ENCODE measurements around the gene DSCAM.

DSCAM gene

DNA sequence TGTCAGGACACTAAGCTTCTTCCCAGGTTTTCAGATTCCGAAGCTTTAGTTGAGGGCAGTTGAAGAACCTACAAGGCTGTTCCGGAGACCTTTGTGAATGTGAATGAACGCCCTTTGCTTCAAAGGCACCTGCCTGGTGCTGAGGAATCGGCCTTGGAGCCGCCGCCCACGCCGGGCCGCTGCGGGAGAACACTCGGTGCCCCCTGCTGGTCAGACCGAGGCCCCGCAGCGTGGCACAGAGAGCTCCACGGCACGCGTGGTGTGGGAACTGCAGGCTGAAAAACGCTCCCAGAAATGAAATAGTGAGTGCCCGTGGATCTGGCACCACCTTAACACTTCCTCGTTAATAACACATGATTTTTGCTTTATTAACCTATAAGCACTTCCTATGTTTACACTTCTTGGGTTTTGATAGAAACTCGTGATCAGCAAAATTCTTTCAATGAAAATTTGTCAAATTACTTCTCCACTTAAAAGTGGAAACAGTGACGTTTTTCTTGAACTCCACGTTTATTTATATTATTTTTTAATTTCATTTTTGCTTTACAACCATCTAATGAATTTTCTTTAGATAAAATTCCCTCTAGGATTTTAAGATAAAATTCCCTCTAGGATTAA, 460.6 kb downstream of the DSCAM start:
- no peaks in the 10 kb centered on the region for H3K9me3 ChIP-seq (ENCODE audit: control insufficient read depth in 1 of 2, low read length in 2 of 2)
- no peaks in the 10 kb centered on the region for H3K36me3 ChIP-seq (ENCODE audit: control insufficient read depth in 1 of 2, insufficient read depth in 2 of 2, low read length in 2 of 2)
- H3K9ac ChIP-seq (ENCODE audit: low read depth in 1 of 2, low read length in 2 of 2): no peak overlapping the region
- H3K27ac ChIP-seq (ENCODE audit: low read depth, low read length): no peak overlapping the region
- H3K4me3 ChIP-seq (ENCODE audit: low read depth in 1 of 2, low read length in 2 of 2): no peak overlapping the region
- H3K4me1 ChIP-seq (ENCODE audit: control insufficient read depth in 1 of 2, insufficient read depth in 2 of 2, low read length in 2 of 2): no peaks in the 10 kb centered on the region
- no peaks in the 10 kb centered on the region for H3K27me3 ChIP-seq (ENCODE audit: control insufficient read depth in 1 of 2, insufficient read depth in 2 of 2, low read length in 2 of 2)

GRCh38 chr21:40385883-40386282, 461.1 kb downstream of the DSCAM start:
- no peak overlapping the region for H3K9ac ChIP-seq (ENCODE audit: low read depth in 1 of 2, low read length in 2 of 2)
- H3K4me3 ChIP-seq (ENCODE audit: low read depth in 1 of 2, low read length in 2 of 2): no peak overlapping the region
- no peaks in the 10 kb centered on the region for H3K4me1 ChIP-seq (ENCODE audit: control insufficient read depth in 1 of 2, insufficient read depth in 2 of 2, low read length in 2 of 2)
- no peaks in the 10 kb centered on the region for H3K27me3 ChIP-seq (ENCODE audit: control insufficient read depth in 1 of 2, insufficient read depth in 2 of 2, low read length in 2 of 2)
- no peak overlapping the region for H3K27ac ChIP-seq (ENCODE audit: low read depth, low read length)
- no peaks in the 10 kb centered on the region for H3K36me3 ChIP-seq (ENCODE audit: control insufficient read depth in 1 of 2, insufficient read depth in 2 of 2, low read length in 2 of 2)
- H3K9me3 ChIP-seq (ENCODE audit: control insufficient read depth in 1 of 2, low read length in 2 of 2): no peaks in the 10 kb centered on the region

GRCh38 chr21:40383951-40384350, 463.0 kb downstream of the DSCAM start:
- Histone ChIP-seq H3K4me1 (ENCODE audit: control insufficient read depth in 1 of 2, insufficient read depth in 2 of 2, low read length in 2 of 2) (no peaks in the 10 kb centered on the region), H3K36me3 (ENCODE audit: control insufficient read depth in 1 of 2, insufficient read depth in 2 of 2, low read length in 2 of 2) (no peaks in the 10 kb centered on the region), H3K27me3 (ENCODE audit: control insufficient read depth in 1 of 2, insufficient read depth in 2 of 2, low read length in 2 of 2) (no peaks in the 10 kb centered on the region)

GRCh38 chr21:40381111-40381510, 465.8 kb downstream of the DSCAM start:
- H3K27me3 ChIP-seq (ENCODE audit: control insufficient read depth in 1 of 2, insufficient read depth in 2 of 2, low read length in 2 of 2): no peaks in the 10 kb centered on the region
- H3K4me3 ChIP-seq (ENCODE audit: low read depth in 1 of 2, low read length in 2 of 2): no peak overlapping the region
- no peak overlapping the region for H3K9ac ChIP-seq (ENCODE audit: low read depth in 1 of 2, low read length in 2 of 2)
- no peak overlapping the region for H3K27ac ChIP-seq (ENCODE audit: low read depth, low read length)
- no peaks in the 10 kb centered on the region for H3K9me3 ChIP-seq (ENCODE audit: control insufficient read depth in 1 of 2, low read length in 2 of 2)
- no peaks in the 10 kb centered on the region for H3K36me3 ChIP-seq (ENCODE audit: control insufficient read depth in 1 of 2, insufficient read depth in 2 of 2, low read length in 2 of 2)
- H3K4me1 ChIP-seq (ENCODE audit: control insufficient read depth in 1 of 2, insufficient read depth in 2 of 2, low read length in 2 of 2): no peaks in the 10 kb centered on the region

More at GRCh38 chr21:40383951-40384350, 463.0 kb downstream of the DSCAM start:
- H3K27ac ChIP-seq (ENCODE audit: low read depth, low read length): no peak overlapping the region
- H3K4me3 ChIP-seq (ENCODE audit: low read depth in 1 of 2, low read length in 2 of 2): no peak overlapping the region
- no peaks in the 10 kb centered on the region for H3K9me3 ChIP-seq (ENCODE audit: control insufficient read depth in 1 of 2, low read length in 2 of 2)
- H3K9ac ChIP-seq (ENCODE audit: low read depth in 1 of 2, low read length in 2 of 2): no peak overlapping the region

DNA sequence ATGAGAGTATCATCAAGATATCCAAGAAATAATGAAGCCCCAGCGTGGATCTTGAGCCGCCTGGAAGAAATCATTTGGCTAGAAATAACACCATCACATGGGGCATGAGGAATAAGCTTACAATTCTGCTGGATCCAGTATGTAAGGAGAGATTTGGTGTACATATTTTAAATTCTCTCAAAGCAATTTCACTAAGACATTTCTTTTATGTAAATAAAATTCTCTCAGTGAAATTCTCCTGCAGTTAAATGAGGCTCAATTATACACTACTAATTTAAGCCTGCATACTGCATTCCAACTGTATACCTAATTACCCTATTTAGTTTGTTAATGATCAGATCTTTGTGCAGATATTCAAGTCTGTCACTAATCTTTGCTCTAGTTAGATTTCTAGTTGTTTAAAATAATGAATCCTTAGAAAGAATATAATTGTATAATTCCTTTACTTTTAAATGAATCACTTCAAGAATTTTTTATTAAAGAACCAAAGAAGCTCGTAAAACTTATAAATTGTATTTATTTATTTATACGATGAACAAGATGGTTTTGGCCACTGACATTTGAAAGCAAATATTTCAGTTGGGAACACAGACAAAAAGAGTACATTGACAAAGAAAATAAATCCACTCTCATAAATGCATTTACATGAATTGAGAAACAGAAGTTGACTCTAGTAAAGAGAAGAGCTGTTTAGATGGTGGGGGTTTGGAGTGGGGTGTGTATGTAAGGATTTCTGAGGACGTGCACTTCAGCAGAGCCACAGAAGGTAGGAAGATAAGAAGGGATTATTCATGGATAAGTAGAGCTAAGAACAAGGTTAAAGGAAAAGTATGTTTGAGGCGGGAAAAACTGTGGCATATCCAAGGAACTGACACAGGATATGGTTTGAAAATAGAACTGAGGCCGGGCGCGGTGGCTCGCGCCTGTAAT, 466.8 kb downstream of the DSCAM start:
- Histone ChIP-seq H3K27me3 (ENCODE audit: control insufficient read depth in 1 of 2, insufficient read depth in 2 of 2, low read length in 2 of 2) (no peaks in the 10 kb centered on the region), H3K4me3 (ENCODE audit: low read depth in 1 of 2, low read length in 2 of 2) (no peak overlapping the region), H3K36me3 (ENCODE audit: control insufficient read depth in 1 of 2, insufficient read depth in 2 of 2, low read length in 2 of 2) (no peaks in the 10 kb centered on the region), H3K27ac (ENCODE audit: low read depth, low read length) (no peak overlapping the region), H3K4me1 (ENCODE audit: control insufficient read depth in 1 of 2, insufficient read depth in 2 of 2, low read length in 2 of 2) (no peaks in the 10 kb centered on the region), H3K9ac (ENCODE audit: low read depth in 1 of 2, low read length in 2 of 2) (no peak overlapping the region), H3K9me3 (ENCODE audit: control insufficient read depth in 1 of 2, low read length in 2 of 2) (no peaks in the 10 kb centered on the region)

DNA sequence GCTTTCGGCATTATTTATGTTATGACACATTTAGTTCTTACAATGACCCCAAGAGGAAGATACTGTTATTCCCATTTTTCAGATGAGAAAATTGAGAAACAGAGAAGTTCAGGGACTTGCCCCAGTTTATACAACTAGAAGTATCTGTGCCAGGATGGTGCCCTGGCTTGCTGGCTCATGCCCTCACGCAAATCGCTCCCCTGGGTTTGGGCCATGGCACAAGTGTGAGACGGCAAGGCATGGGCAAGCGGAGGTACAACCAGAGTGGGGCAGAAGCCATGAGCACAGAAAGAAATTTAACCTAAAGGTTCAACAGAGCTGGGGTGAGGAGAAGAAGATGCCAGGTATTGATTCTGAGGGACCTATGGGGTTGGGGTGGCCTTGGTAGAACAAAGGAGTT, 469.8 kb downstream of the DSCAM start:
- H3K27me3 ChIP-seq (ENCODE audit: control insufficient read depth in 1 of 2, insufficient read depth in 2 of 2, low read length in 2 of 2): no peaks in the 10 kb centered on the region

GRCh38 chr21:40373761-40374160, 473.2 kb downstream of the DSCAM start:
- H3K27me3 ChIP-seq (ENCODE audit: control insufficient read depth in 1 of 2, insufficient read depth in 2 of 2, low read length in 2 of 2): no peaks in the 10 kb centered on the region
- no peak overlapping the region for H3K27ac ChIP-seq (ENCODE audit: low read depth, low read length)
- H3K9me3 ChIP-seq (ENCODE audit: control insufficient read depth in 1 of 2, low read length in 2 of 2): no peaks in the 10 kb centered on the region

More for the DNA sequence above, 469.8 kb downstream of the DSCAM start:
- Histone ChIP-seq H3K4me1 (ENCODE audit: control insufficient read depth in 1 of 2, insufficient read depth in 2 of 2, low read length in 2 of 2) (no peaks in the 10 kb centered on the region), H3K4me3 (ENCODE audit: low read depth in 1 of 2, low read length in 2 of 2) (no peak overlapping the region), H3K27ac (ENCODE audit: low read depth, low read length) (no peak overlapping the region), H3K9me3 (ENCODE audit: control insufficient read depth in 1 of 2, low read length in 2 of 2) (no peaks in the 10 kb centered on the region), H3K36me3 (ENCODE audit: control insufficient read depth in 1 of 2, insufficient read depth in 2 of 2, low read length in 2 of 2) (no peaks in the 10 kb centered on the region), H3K9ac (ENCODE audit: low read depth in 1 of 2, low read length in 2 of 2) (no peak overlapping the region)

GRCh38 chr21:40372506-40372905, 474.5 kb downstream of the DSCAM start:
- no peak overlapping the region for H3K9ac ChIP-seq (ENCODE audit: low read depth in 1 of 2, low read length in 2 of 2)
- no peak overlapping the region for H3K27ac ChIP-seq (ENCODE audit: low read depth, low read length)
- H3K4me3 ChIP-seq (ENCODE audit: low read depth in 1 of 2, low read length in 2 of 2): no peak overlapping the region
- no peaks in the 10 kb centered on the region for H3K9me3 ChIP-seq (ENCODE audit: control insufficient read depth in 1 of 2, low read length in 2 of 2)
- no peaks in the 10 kb centered on the region for H3K4me1 ChIP-seq (ENCODE audit: control insufficient read depth in 1 of 2, insufficient read depth in 2 of 2, low read length in 2 of 2)
- H3K36me3 ChIP-seq (ENCODE audit: control insufficient read depth in 1 of 2, insufficient read depth in 2 of 2, low read length in 2 of 2): no peaks in the 10 kb centered on the region
- no peaks in the 10 kb centered on the region for H3K27me3 ChIP-seq (ENCODE audit: control insufficient read depth in 1 of 2, insufficient read depth in 2 of 2, low read length in 2 of 2)

More at GRCh38 chr21:40373761-40374160, 473.2 kb downstream of the DSCAM start:
- no peak overlapping the region for H3K9ac ChIP-seq (ENCODE audit: low read depth in 1 of 2, low read length in 2 of 2)
- H3K4me1 ChIP-seq (ENCODE audit: control insufficient read depth in 1 of 2, insufficient read depth in 2 of 2, low read length in 2 of 2): no peaks in the 10 kb centered on the region
- no peak overlapping the region for H3K4me3 ChIP-seq (ENCODE audit: low read depth in 1 of 2, low read length in 2 of 2)
- H3K36me3 ChIP-seq (ENCODE audit: control insufficient read depth in 1 of 2, insufficient read depth in 2 of 2, low read length in 2 of 2): no peaks in the 10 kb centered on the region

GRCh38 chr21:40371329-40371728, 475.6 kb downstream of the DSCAM start:
- no peaks in the 10 kb centered on the region for H3K36me3 ChIP-seq (ENCODE audit: control insufficient read depth in 1 of 2, insufficient read depth in 2 of 2, low read length in 2 of 2)
- H3K9ac ChIP-seq (ENCODE audit: low read depth in 1 of 2, low read length in 2 of 2): no peak overlapping the region
- H3K9me3 ChIP-seq (ENCODE audit: control insufficient read depth in 1 of 2, low read length in 2 of 2): no peaks in the 10 kb centered on the region
- H3K27me3 ChIP-seq (ENCODE audit: control insufficient read depth in 1 of 2, insufficient read depth in 2 of 2, low read length in 2 of 2): no peaks in the 10 kb centered on the region
- H3K4me1 ChIP-seq (ENCODE audit: control insufficient read depth in 1 of 2, insufficient read depth in 2 of 2, low read length in 2 of 2): no peaks in the 10 kb centered on the region
- H3K4me3 ChIP-seq (ENCODE audit: low read depth in 1 of 2, low read length in 2 of 2): no peak overlapping the region
- no peak overlapping the region for H3K27ac ChIP-seq (ENCODE audit: low read depth, low read length)

GRCh38 chr21:40356644-40357043, 490.3 kb downstream of the DSCAM start:
- Histone ChIP-seq H3K9ac (ENCODE audit: low read depth in 1 of 2, low read length in 2 of 2) (no peak overlapping the region), H3K27me3 (ENCODE audit: control insufficient read depth in 1 of 2, insufficient read depth in 2 of 2, low read length in 2 of 2) (no peaks in the 10 kb centered on the region), H3K4me3 (ENCODE audit: low read depth in 1 of 2, low read length in 2 of 2) (no peak overlapping the region), H3K36me3 (ENCODE audit: control insufficient read depth in 1 of 2, insufficient read depth in 2 of 2, low read length in 2 of 2) (no peaks in the 10 kb centered on the region), H3K4me1 (ENCODE audit: control insufficient read depth in 1 of 2, insufficient read depth in 2 of 2, low read length in 2 of 2) (no peaks in the 10 kb centered on the region), H3K27ac (ENCODE audit: low read depth, low read length) (no peak overlapping the region), H3K9me3 (ENCODE audit: control insufficient read depth in 1 of 2, low read length in 2 of 2) (no peaks in the 10 kb centered on the region)

Measured in duodenal mucosa (tissue), 2 donors.